Ascending aorta (tissue), 2 donors: ENCODE results near the gene PRKCA. TPM values are rescaled to one million over a fixed set of nuclear protein-coding genes. Genes with fewer than 3 reads are reported as not detected.

ENCODE experiments used
- DNase-seq, 2 donors: peaks; one replicate each; pipeline ENCODE4 v3.0.0-alpha.2; 2019; ENCODE audit warnings: low spot score in 2 of 2
- H3K27ac ChIP-seq, 2 donors: fragments of 200-600 bp; sonication (generic); one replicate each; pipeline ENCODE4 v1.5.1; 2016 to 2017; ENCODE audit warnings: mild to moderate bottlenecking in 1 of 2
- H3K27me3 ChIP-seq: fragments of 200-600 bp; sonication (generic); one replicate; pipeline ENCODE4 v1.5.1; 2017
- H3K36me3 ChIP-seq, 2 donors: fragments of 200-600 bp; sonication (generic); one replicate each; pipeline ENCODE4 v1.5.1; 2016
- H3K4me1 ChIP-seq, 2 donors: fragments of 200-600 bp; sonication (generic); one replicate each; pipeline ENCODE4 v1.5.1; 2016 to 2017; ENCODE audit warnings: mild to moderate bottlenecking in 1 of 2
- H3K4me3 ChIP-seq, 2 donors: fragments of 200-600 bp; sonication (generic); one replicate each; pipeline ENCODE4 v1.5.1; 2016 to 2017; ENCODE audit warnings: mild to moderate bottlenecking in 1 of 2
- H3K9me3 ChIP-seq, 2 donors: fragments of 200-600 bp; sonication (generic); one replicate each; pipeline ENCODE4 v1.5.1; 2016
- intact Hi-C: fragments of 100-400 bp; cut with DNase I; formaldehyde crosslinking; loops from one replicate; pipeline ENCODE4 v1.15.1; 2023
- total RNA-seq: library from RNA; depleted of rRNA; stranded (reverse); fragments of >200 nt; gene quantifications from one replicate; pipeline ENCODE4 v1.1.0, GENCODE V29; 2016
- TF ChIP-seq, protein P1 (sequence below), 3 experiments: fragments of 200-600 bp in 2 of 3; fragments of 450-650 bp in 1 of 3; sonication (generic) in 2 of 3; IDR thresholded peaks; one replicate each; pipeline ENCODE4 v1.5.1; 2016 to 2019; ENCODE audit warnings: antibody characterized with exemption in 3 of 3, mild to moderate bottlenecking in 1 of 3, moderate library complexity in 1 of 3

The PRKCA gene
- total RNA-seq, 1 donor from 2014 or later = 3.2 TPM

DNA sequence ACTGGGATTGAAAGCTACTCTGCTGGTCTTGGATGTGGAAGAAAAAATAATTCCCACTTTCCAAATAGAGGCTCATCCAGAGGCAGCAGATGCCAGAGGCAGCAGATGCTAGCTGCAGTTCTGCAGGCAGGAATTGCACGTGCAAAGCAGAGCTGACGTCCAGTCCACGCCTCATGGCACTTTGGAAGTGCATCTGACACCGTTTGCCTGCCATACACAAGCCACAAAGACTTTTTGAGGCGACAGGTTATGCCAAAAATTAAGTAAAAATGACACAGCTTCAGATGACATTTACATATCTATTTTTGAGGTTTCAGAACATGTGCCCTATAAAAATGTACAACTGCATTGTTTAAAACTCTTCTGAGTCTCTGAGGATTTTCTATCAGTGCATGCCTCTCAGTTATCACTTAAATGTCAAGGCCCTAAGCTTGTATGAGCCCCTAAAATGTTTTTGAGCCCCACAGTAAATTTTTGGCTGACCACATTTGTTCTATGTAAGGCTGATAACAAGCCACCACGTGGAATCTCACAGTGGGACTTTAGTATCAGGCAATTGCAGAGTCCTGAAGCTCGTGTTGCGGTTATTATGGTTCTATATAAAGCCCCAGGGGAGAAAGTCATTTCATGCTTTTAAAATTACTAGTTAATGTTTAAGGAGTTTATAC lies 239.2 kb downstream of the PRKCA start:
- Histone ChIP-seq H3K27ac (no peak overlapping the region), H3K4me1 (no peaks in the 10 kb centered on the region)
- intact Hi-C loops = no loop called here

DNA sequence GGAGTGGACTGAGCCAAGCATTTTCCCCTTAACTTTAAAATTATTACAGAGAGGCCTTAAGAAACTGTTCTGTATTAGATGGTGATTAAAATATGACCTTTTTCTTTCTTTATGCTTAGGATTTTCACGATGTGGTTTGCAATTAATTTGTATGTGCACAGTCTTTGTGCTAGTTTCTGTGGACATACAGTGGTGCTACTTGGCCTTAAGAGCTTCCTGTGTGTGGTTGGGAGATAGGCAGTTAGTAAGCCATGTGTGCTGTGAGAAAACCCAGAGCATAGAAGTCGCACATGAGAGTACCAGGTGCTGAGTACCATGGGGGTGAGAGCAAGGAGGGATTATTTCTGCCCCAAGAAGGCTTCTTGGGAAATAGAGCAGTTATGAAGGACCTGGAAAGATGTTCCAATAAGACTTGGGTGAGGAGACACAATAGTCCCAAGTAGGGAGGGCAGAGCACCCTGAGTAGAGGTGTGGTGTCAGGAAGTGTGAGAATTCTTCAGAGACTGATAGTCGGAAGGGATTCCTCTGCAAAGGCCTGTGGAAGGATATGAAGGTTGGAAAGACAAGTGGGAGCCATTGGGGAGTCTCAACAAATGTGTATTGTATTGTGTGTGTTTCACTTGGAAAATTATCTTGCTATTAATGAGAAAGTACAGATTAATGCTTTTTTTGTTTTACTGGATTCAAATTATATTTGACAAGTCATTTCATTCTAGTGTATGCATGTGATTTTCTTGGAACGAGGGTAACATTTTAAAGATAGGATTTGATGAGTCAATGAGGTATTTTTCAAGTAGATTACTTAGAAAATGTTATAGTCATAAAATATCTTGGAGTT lies 239.9 kb downstream of the PRKCA start:
- no peaks in the 10 kb centered on the region for H3K36me3 ChIP-seq
- TF ChIP-seq, protein P1, sequence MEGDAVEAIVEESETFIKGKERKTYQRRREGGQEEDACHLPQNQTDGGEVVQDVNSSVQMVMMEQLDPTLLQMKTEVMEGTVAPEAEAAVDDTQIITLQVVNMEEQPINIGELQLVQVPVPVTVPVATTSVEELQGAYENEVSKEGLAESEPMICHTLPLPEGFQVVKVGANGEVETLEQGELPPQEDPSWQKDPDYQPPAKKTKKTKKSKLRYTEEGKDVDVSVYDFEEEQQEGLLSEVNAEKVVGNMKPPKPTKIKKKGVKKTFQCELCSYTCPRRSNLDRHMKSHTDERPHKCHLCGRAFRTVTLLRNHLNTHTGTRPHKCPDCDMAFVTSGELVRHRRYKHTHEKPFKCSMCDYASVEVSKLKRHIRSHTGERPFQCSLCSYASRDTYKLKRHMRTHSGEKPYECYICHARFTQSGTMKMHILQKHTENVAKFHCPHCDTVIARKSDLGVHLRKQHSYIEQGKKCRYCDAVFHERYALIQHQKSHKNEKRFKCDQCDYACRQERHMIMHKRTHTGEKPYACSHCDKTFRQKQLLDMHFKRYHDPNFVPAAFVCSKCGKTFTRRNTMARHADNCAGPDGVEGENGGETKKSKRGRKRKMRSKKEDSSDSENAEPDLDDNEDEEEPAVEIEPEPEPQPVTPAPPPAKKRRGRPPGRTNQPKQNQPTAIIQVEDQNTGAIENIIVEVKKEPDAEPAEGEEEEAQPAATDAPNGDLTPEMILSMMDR (IDR thresholded peaks at IDR 0.05) = no peak
- peaks cover 0 to 3% of the 10 kb centered on the region in 2 donors for H3K9me3 ChIP-seq
- H3K27me3 ChIP-seq = no peaks in the 10 kb centered on the region
- intact Hi-C loops = no loop called here
- H3K4me3 ChIP-seq = no peak overlapping the region
- no peaks in the 10 kb centered on the region for H3K4me1 ChIP-seq
- no peak for DNase-seq
- no peak overlapping the region for H3K27ac ChIP-seq

More for the DNA sequence above, 239.2 kb downstream of the PRKCA start:
- Histone ChIP-seq H3K27me3 (no peaks in the 10 kb centered on the region), H3K36me3 (no peaks in the 10 kb centered on the region), H3K9me3 (peaks cover 0 to 3% of the 10 kb centered on the region in 2 donors), H3K4me3 (no peak overlapping the region)
- no peak for DNase-seq
- TF ChIP-seq, protein P1 (IDR thresholded peaks at IDR 0.05) = no peak

DNA sequence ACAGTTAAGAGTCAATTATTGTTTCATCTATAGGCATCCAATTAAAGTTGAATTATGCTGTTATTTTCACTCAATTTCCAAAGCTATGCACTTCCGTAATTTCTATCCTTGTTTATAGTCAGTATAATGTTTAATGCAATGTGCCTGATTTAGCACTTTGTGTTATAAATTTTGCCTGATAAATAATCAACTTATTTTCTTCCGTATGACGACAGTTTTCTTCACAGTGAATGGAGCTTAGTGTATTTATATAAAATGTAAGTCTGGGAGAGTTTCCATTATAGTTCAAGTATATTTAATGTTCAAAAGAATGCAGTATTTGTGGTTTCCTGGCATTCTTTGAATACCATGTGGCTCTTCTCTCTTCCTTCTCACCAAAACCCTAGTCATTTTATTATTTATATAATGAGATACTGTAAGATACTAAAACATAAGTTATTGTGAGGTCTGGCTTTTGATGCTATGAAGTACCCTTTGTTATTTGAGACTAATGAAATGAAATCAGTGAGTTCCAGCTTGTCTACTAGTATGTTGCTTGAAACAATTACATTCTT lies 240.6 kb downstream of the PRKCA start:
- H3K4me3 ChIP-seq = no peak overlapping the region
- H3K27ac ChIP-seq = no peak overlapping the region
- H3K27me3 ChIP-seq = no peaks in the 10 kb centered on the region
- H3K9me3 ChIP-seq = peaks cover 0 to 3% of the 10 kb centered on the region in 2 donors
- no peaks in the 10 kb centered on the region for H3K4me1 ChIP-seq
- H3K36me3 ChIP-seq = no peaks in the 10 kb centered on the region
- no peak for DNase-seq
- TF ChIP-seq, protein P1 (IDR thresholded peaks at IDR 0.05) = no peak
- intact Hi-C loops = no loop called here

GRCh38 chr17:66543526-66543925 lies 241.1 kb downstream of the PRKCA start:
- H3K4me3 ChIP-seq = no peak overlapping the region
- DNase-seq = no peak
- peaks cover 0 to 3% of the 10 kb centered on the region in 2 donors for H3K9me3 ChIP-seq
- H3K27me3 ChIP-seq = no peaks in the 10 kb centered on the region
- no peaks in the 10 kb centered on the region for H3K36me3 ChIP-seq
- intact Hi-C loops = no loop called here
- H3K27ac ChIP-seq = no peak overlapping the region
- no peaks in the 10 kb centered on the region for H3K4me1 ChIP-seq
- TF ChIP-seq, protein P1 (IDR thresholded peaks at IDR 0.05) = no peak

DNA sequence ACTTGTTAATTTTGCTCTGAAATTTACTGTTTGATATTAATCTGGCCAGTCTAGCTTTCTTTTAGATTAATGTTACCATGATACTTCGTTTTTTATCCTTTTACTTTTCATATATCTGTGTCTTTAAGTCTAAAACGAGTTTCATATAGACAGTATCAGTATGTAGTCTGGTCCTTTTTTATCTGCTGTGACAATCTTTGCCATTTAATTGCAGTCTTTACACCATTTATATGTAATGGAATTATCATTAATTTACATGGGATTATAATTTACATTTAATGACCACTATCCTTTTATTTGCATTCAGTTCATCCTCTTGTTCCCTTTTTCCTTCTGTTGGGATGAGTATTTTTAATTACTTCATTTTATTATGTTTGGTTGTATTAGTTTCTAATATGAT lies 243.5 kb downstream of the PRKCA start:
- H3K27me3 ChIP-seq = no peaks in the 10 kb centered on the region
- intact Hi-C loops = no loop called here
- no peaks in the 10 kb centered on the region for H3K36me3 ChIP-seq
- no peak for DNase-seq
- peaks cover 0 to 3% of the 10 kb centered on the region in 2 donors for H3K9me3 ChIP-seq
- H3K27ac ChIP-seq = no peak overlapping the region
- no peak overlapping the region for H3K4me3 ChIP-seq
- TF ChIP-seq, protein P1 (IDR thresholded peaks at IDR 0.05) = no peak
- no peaks in the 10 kb centered on the region for H3K4me1 ChIP-seq
